ENCODE data around the gene GAREM1.

Gene GAREM1

GRCh38 chr18:32391126-32391525 is 79.6 kb downstream of the GAREM1 start:
- no peak for TF ChIP-seq CTCF (conservative IDR thresholded peaks at IDR 0.05)

GRCh38 chr18:32389858-32390257 is 80.8 kb downstream of the GAREM1 start:
- no peak for TF ChIP-seq CTCF (conservative IDR thresholded peaks at IDR 0.05)
- H3K27ac ChIP-seq, result no peak overlapping the region

More at GRCh38 chr18:32391126-32391525, 79.6 kb downstream of the GAREM1 start:
- H3K27ac ChIP-seq, result no peak overlapping the region

- TF ChIP-seq CTCF (conservative IDR thresholded peaks at IDR 0.05), result no peak
- H3K27ac ChIP-seq, result no peak overlapping the region
These were observed 81.5 kb downstream of the GAREM1 start for GRCh38 chr18:32389191-32389590.

GRCh38 chr18:32386471-32386870 is 84.2 kb downstream of the GAREM1 start:
- H3K27ac ChIP-seq, result no peak overlapping the region
- no peak for TF ChIP-seq CTCF (conservative IDR thresholded peaks at IDR 0.05)

GRCh38 chr18:32383050-32383819 is 87.4 kb downstream of the GAREM1 start:
- no peak overlapping the region for H3K27ac ChIP-seq
- TF ChIP-seq CTCF (conservative IDR thresholded peaks at IDR 0.05), result no peak

- no peak overlapping the region for H3K27ac ChIP-seq
- no peak for TF ChIP-seq CTCF (conservative IDR thresholded peaks at IDR 0.05)
These were observed 88.9 kb downstream of the GAREM1 start for GRCh38 chr18:32381761-32382160.

GRCh38 chr18:32380559-32380958 is 90.1 kb downstream of the GAREM1 start:
- no peak for TF ChIP-seq CTCF (conservative IDR thresholded peaks at IDR 0.05)
- H3K27ac ChIP-seq, result no peak overlapping the region
